GM12801 (cell line): Measurements from ENCODE around the gene SPSB1.

Source experiments
- CTCF ChIP-seq: IDR thresholded peaks from one replicate; pipeline ENCODE4 v1.5.1; 2011; ENCODE audit warnings: control low read depth; ENCODE audit not compliant: insufficient read length; ENCODE audit errors: extremely low read depth

The SPSB1 gene

GRCh38 chr1:9308236-9308785, 15.6 kb downstream of the SPSB1 start:
- no peak for TF ChIP-seq CTCF

GRCh38 chr1:9309080-9309479, 16.4 kb downstream of the SPSB1 start:
- no peak for TF ChIP-seq CTCF

- no peak for TF ChIP-seq CTCF
Measured at GRCh38 chr1:9309991-9310390, 17.3 kb downstream of the SPSB1 start.

GRCh38 chr1:9311029-9311428, 18.3 kb downstream of the SPSB1 start:
- TF ChIP-seq CTCF: no peak

GRCh38 chr1:9311479-9311878, 18.8 kb downstream of the SPSB1 start:
- no peak for TF ChIP-seq CTCF

- no peak for TF ChIP-seq CTCF
Measured at GRCh38 chr1:9312168-9312720, 19.6 kb downstream of the SPSB1 start.

- TF ChIP-seq CTCF: no peak
Measured at GRCh38 chr1:9313576-9313975, 20.9 kb downstream of the SPSB1 start.
